Stimulated activated CD8-positive, alpha-beta memory T cell treated with anti-CD3 and anti-CD28 coated beads, Interleukin-15, amount 100 ng/mL, for 48 hours (primary cell): Measurements from ENCODE around the gene VWA5B2.
A peak's percentile ranks its signal among the peaks of the same experiment; 100 is the strongest.

Experiments
- DNase-seq, 2 donors: peaks; one replicate each; pipeline ENCODE4 v3.0.0-alpha.2; 2020; ENCODE audit warnings: low read depth in 2 of 2

VWA5B2 gene

GRCh38 chr3:184275961-184276910 lies 46.9 kb downstream of the VWA5B2 start, which contains the start of gene ECE2:
TSS of gene ECE2 (plus strand) at chr3:184276022. CDS start at chr3:184276154, 132 bp downstream.
- DNase-seq = no peak

- no peak for DNase-seq
These were observed 48.0 kb downstream of the VWA5B2 start for GRCh38 chr3:184277366-184277765.

GRCh38 chr3:184282941-184283340 lies 53.6 kb downstream of the VWA5B2 start:
- no peak for DNase-seq

- no peak for DNase-seq
These were observed 54.3 kb downstream of the VWA5B2 start for GRCh38 chr3:184283681-184284080.

GRCh38 chr3:184284696-184285095 lies 55.3 kb downstream of the VWA5B2 start:
- DNase-seq = no peak

GRCh38 chr3:184289426-184289938 lies 60.1 kb downstream of the VWA5B2 start:
- peak; percentile 41 to 47 for DNase-seq

GRCh38 chr3:184290331-184290730 lies 60.9 kb downstream of the VWA5B2 start:
- no peak for DNase-seq

- no peak for DNase-seq
These were observed 61.8 kb downstream of the VWA5B2 start for GRCh38 chr3:184291044-184291737.
